Stomach (tissue), 9 donors: ENCODE results near the gene CMIP. TPM values are rescaled to one million over a fixed set of nuclear protein-coding genes. Genes with fewer than 3 reads are reported as not detected.

ENCODE experiments used
- DNase-seq, 2 donors: peaks; one replicate each; pipeline versions ENCODE4 v3.0.0 to v3.0.0-alpha.2; 2013 to 2019
- H3K27ac ChIP-seq, 5 donors: fragments of 200-600 bp in 4 of 5; sonication (generic) in 4 of 5; one replicate each; pipeline ENCODE4 v1.5.1; 2013 to 2019; ENCODE audit warnings: mild to moderate bottlenecking in 1 of 5, moderate library complexity in 1 of 5
- H3K27me3 ChIP-seq, 3 donors: fragments of 200-600 bp; sonication (generic); one replicate each; pipeline ENCODE4 v1.5.1; 2017 to 2019; ENCODE audit warnings: mixed run types in 1 of 3
- H3K36me3 ChIP-seq, 4 donors: fragments of 200-600 bp; sonication (generic); 1 replicate in 3 of 4; 2 replicates in 1 of 4; pipeline ENCODE4 v1.5.1; 2016 to 2019
- H3K4me1 ChIP-seq, 4 donors: fragments of 200-600 bp; sonication (generic); one replicate each; pipeline ENCODE4 v1.5.1; 2016 to 2019
- H3K4me3 ChIP-seq, 4 donors: fragments of 200-600 bp; sonication (generic) in 3 of 4; one replicate each; pipeline ENCODE4 v1.5.1; 2016 to 2019; ENCODE audit warnings: mild to moderate bottlenecking in 1 of 4
- H3K9me3 ChIP-seq, 4 donors: fragments of 200-600 bp; sonication (generic); one replicate each; pipeline ENCODE4 v1.5.1; 2016 to 2019
- CTCF ChIP-seq, 7 experiments: fragments of 450-650 bp in 4 of 7; fragments of 200-600 bp in 3 of 7; sonication (generic) in 3 of 7; IDR thresholded peaks; one replicate each; pipeline ENCODE4 v1.5.1; 2016 to 2019; ENCODE audit warnings: antibody characterized with exemption in 7 of 7, control low read depth in 2 of 7, mild to moderate bottlenecking in 1 of 7
- EP300 ChIP-seq: sonication (generic); formaldehyde crosslinking; IDR thresholded peaks from one replicate; pipeline ENCODE4 v1.6.1; 2017; ENCODE audit warnings: antibody characterized with exemption
- POLR2A ChIP-seq, 4 donors: fragments of 450-650 bp; IDR thresholded peaks; one replicate each; pipeline ENCODE4 v1.6.1; 2016; ENCODE audit warnings: antibody characterized with exemption in 4 of 4, control low read depth in 2 of 4, mild to moderate bottlenecking in 1 of 4, moderate library complexity in 1 of 4
- POLR2AphosphoS5 ChIP-seq, 3 donors: sonication (generic); formaldehyde crosslinking; IDR thresholded peaks; one replicate each; pipeline ENCODE4 v1.6.1; 2016; ENCODE audit warnings: antibody characterized with exemption in 3 of 3
- WGBS, 5 donors: extraction: QIAGEN DNeasy Blood & Tissue Kit in 3 of 5; methylation state at CpG; one replicate each; pipeline versions ENCODE4 v1.1.5 to v1.1.7; 2013 to 2018; 5-methylcytosine and 5-hydroxymethylcytosine counted together
- intact Hi-C: fragments of 100-400 bp; cut with DNase I; formaldehyde crosslinking; loops from one replicate; pipeline ENCODE4 v1.15.1; 2023; ENCODE audit warnings: low total_unique reads
- polyA plus RNA-seq, 3 donors: library from polyadenylated mRNA; stranded (reverse); fragments of 200-250 nt; gene quantifications; one replicate each; pipeline ENCODE4 v1.2.3, GENCODE V29; 2013
- total RNA-seq, 5 donors: library from RNA; depleted of rRNA; stranded (reverse); fragments of >200 nt; gene quantifications; one replicate each; pipeline versions ENCODE4 v1.1.0 to v1.2.3, GENCODE V29; 2014 to 2016
- donor health status: healthy with polysubstance abuse.
- donor health status: Bipolar disorder and iron deficiency.
- donor health status: healthy.

CMIP gene
- total and polyA plus RNA-seq, 8 donors = 11.1 to 71.0 (median 31.2) TPM

GRCh38 chr16:81578636-81579413 is 134.2 kb downstream of the CMIP start:
- Histone ChIP-seq H3K9me3 (no peaks in the 10 kb centered on the region), H3K4me1 (peaks cover 23 to 53% (median 35%) of the 10 kb centered on the region in 4 donors), H3K27me3 (no peaks in the 10 kb centered on the region), H3K4me3 (no peak overlapping the region), H3K36me3 (no peaks in the 10 kb centered on the region), H3K27ac (no peak overlapping the region)
- 79 to 87% (median 85%) methylated on average over 9 of the region's 9 CpGs for WGBS, 5 donors
- no peak for DNase-seq
- intact Hi-C loops = no loop called here
- no peak for TF ChIP-seq POLR2AphosphoS5 (IDR thresholded peaks at IDR 0.05)
- no peak for TF ChIP-seq POLR2A (IDR thresholded peaks at IDR 0.05)
- no peak for TF ChIP-seq EP300
- TF ChIP-seq CTCF (IDR thresholded peaks at IDR 0.05) = no peak

- Histone ChIP-seq H3K36me3 (no peaks in the 10 kb centered on the region), H3K4me1 (peaks cover 31 to 51% (median 40%) of the 10 kb centered on the region in 4 donors), H3K27me3 (no peaks in the 10 kb centered on the region), H3K9me3 (no peaks in the 10 kb centered on the region), H3K27ac (peak overlapping the region in 3 of 5 donors; percentile 64 to 86 (median 83)), H3K4me3 (no peak overlapping the region)
- WGBS, 5 donors = 42 to 60% (median 52%) methylated on average over 12 of the region's 12 CpGs
- intact Hi-C loops = no loop called here
- DNase-seq = peak; percentile 77 to 93
- no peak for TF ChIP-seq CTCF (IDR thresholded peaks at IDR 0.05)
- peak in 2 of 3 donors; percentile 50 to 77 for TF ChIP-seq POLR2AphosphoS5 (IDR thresholded peaks at IDR 0.05)
- TF ChIP-seq POLR2A (IDR thresholded peaks at IDR 0.05) = no peak
Observed at GRCh38 chr16:81581107-81581506, 136.5 kb downstream of the CMIP start.

GRCh38 chr16:81582655-81583441 is 138.2 kb downstream of the CMIP start:
- intact Hi-C loops = no loop called here
- TF ChIP-seq CTCF (IDR thresholded peaks at IDR 0.05) (peak in 1 of 7 experiments; percentile 13), POLR2AphosphoS5 (IDR thresholded peaks at IDR 0.05) (no peak), EP300 (no peak)
- H3K9me3 ChIP-seq = no peaks in the 10 kb centered on the region
- peak in 1 of 2 donors; percentile 61 for DNase-seq
- H3K36me3 ChIP-seq = no peaks in the 10 kb centered on the region
- H3K27me3 ChIP-seq = no peaks in the 10 kb centered on the region
- H3K4me1 ChIP-seq = peaks cover 31 to 52% (median 44%) of the 10 kb centered on the region in 4 donors
- peak overlapping the region in 4 of 5 donors; percentile 63 to 86 (median 74) for H3K27ac ChIP-seq
- H3K4me3 ChIP-seq = no peak overlapping the region
- 69 to 82% (median 77%) methylated on average over 21 of the region's 21 CpGs for WGBS, 5 donors

GRCh38 chr16:81583893-81584631 is 139.5 kb downstream of the CMIP start:
- H3K4me1 ChIP-seq = peaks cover 31 to 52% (median 44%) of the 10 kb centered on the region in 4 donors
- intact Hi-C loops = no loop called here
- WGBS, 5 donors = 52 to 69% (median 61%) methylated on average over 14 of the region's 14 CpGs
- peak; percentile 68 to 72 for DNase-seq
- no peaks in the 10 kb centered on the region for H3K9me3 ChIP-seq
- H3K27ac ChIP-seq = peak overlapping the region; percentile 63 to 86 (median 83)
- H3K36me3 ChIP-seq = peaks cover 0 to 6% (median 0%) of the 10 kb centered on the region in 4 donors
- no peak overlapping the region for H3K4me3 ChIP-seq
- TF ChIP-seq POLR2AphosphoS5 (IDR thresholded peaks at IDR 0.05) = peak in 2 of 3 donors; percentile 5 to 24
- no peak for TF ChIP-seq CTCF (IDR thresholded peaks at IDR 0.05)
- no peaks in the 10 kb centered on the region for H3K27me3 ChIP-seq
